ENCODE results near the gene IQSEC1.

DNA sequence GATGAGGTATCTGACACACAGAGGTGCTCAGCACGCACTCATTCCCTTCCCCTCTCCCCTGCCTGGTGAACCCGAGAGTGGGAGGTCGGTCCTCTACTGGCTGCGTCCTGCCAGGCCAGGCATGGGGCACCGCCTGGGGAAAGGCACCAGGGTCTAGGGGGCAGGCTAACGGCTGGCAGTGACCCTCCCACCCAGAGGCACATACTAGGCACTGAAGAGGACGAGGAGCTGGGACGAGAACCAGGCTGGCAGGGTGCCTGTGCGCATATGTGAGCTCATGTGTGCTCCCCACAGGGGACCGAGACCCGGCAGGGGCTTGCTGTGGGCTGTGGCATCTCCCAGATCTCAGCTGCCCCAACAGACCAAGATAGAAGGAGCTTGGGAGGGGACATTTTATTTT is 86.7 kb downstream of the IQSEC1 start:
- TF ChIP-seq, protein P1, sequence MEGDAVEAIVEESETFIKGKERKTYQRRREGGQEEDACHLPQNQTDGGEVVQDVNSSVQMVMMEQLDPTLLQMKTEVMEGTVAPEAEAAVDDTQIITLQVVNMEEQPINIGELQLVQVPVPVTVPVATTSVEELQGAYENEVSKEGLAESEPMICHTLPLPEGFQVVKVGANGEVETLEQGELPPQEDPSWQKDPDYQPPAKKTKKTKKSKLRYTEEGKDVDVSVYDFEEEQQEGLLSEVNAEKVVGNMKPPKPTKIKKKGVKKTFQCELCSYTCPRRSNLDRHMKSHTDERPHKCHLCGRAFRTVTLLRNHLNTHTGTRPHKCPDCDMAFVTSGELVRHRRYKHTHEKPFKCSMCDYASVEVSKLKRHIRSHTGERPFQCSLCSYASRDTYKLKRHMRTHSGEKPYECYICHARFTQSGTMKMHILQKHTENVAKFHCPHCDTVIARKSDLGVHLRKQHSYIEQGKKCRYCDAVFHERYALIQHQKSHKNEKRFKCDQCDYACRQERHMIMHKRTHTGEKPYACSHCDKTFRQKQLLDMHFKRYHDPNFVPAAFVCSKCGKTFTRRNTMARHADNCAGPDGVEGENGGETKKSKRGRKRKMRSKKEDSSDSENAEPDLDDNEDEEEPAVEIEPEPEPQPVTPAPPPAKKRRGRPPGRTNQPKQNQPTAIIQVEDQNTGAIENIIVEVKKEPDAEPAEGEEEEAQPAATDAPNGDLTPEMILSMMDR (IDR thresholded peaks at IDR 0.05), result no peak
- no peak for TF ChIP-seq POLR2AphosphoS5 (IDR thresholded peaks at IDR 0.05)

All from transverse colon (tissue), 4 donors.